DND-41 (cell line): ENCODE data around the gene TEAD1.

Experiments used
- ATAC-seq: fragments of 200-7000 bp; cut with Tn5 transposase; 3 replicates; pipeline ENCODE4 v1.9.1; 2021; ENCODE audit warnings: low read depth; ENCODE audit not compliant: insufficient read depth
- DNase-seq: peaks from one replicate; pipeline ENCODE4 v3.0.0-alpha.2; 2020
- H2AFZ ChIP-seq: 2 replicates; pipeline ENCODE4 v1.6.0; 2012; ENCODE audit warnings: low read depth, low read length
- H3K27ac ChIP-seq: 2 replicates; pipeline ENCODE4 v1.5.1; 2012; ENCODE audit warnings: low read length, inconsistent platforms
- H3K27me3 ChIP-seq: fragments of 200-600 bp; sonication (generic); 2 replicates; pipeline ENCODE4 v1.6.0; 2012; ENCODE audit warnings: low read length, mild to moderate bottlenecking, inconsistent platforms; ENCODE audit not compliant: insufficient read depth, poor library complexity
- H3K36me3 ChIP-seq: 2 replicates; pipeline ENCODE4 v1.5.1; 2012; ENCODE audit warnings: low read length, inconsistent platforms; ENCODE audit not compliant: insufficient read depth
- H3K4me1 ChIP-seq: 2 replicates; pipeline ENCODE4 v1.5.1; 2012; ENCODE audit warnings: mild to moderate bottlenecking, low read length; ENCODE audit not compliant: insufficient read depth
- H3K4me2 ChIP-seq: 2 replicates; pipeline ENCODE4 v1.6.0; 2012; ENCODE audit warnings: mild to moderate bottlenecking, moderate library complexity, low read length, inconsistent platforms; ENCODE audit not compliant: insufficient read depth
- H3K4me3 ChIP-seq, 2 experiments: fragments of 200-600 bp in 1 of 2; shearing (Covaris generic) in 1 of 2; 2 replicates each; pipeline ENCODE4 v1.5.1; 2012 to 2016; ENCODE audit warnings: inconsistent platforms in 2 of 2, low read length in 2 of 2, mild to moderate bottlenecking in 2 of 2, low read depth in 1 of 2, moderate library complexity in 1 of 2
- H3K79me2 ChIP-seq: 2 replicates; pipeline ENCODE4 v1.6.0; 2012; ENCODE audit warnings: low read length, inconsistent platforms; ENCODE audit not compliant: insufficient read depth
- H3K9ac ChIP-seq: 2 replicates; pipeline ENCODE4 v1.6.0; 2012; ENCODE audit warnings: low read depth, mild to moderate bottlenecking, inconsistent platforms, low read length, moderate library complexity
- H3K9me3 ChIP-seq: 2 replicates; pipeline ENCODE4 v1.5.1; 2012; ENCODE audit warnings: low read length, moderate library complexity, mild to moderate bottlenecking, inconsistent platforms; ENCODE audit not compliant: insufficient read depth, severe bottlenecking
- H4K20me1 ChIP-seq: 2 replicates; pipeline ENCODE4 v1.6.0; 2012; ENCODE audit warnings: low read length; ENCODE audit not compliant: insufficient read depth
- EZH2 ChIP-seq: IDR thresholded peaks from 3 replicates; pipeline ENCODE4 v1.6.1; 2012; ENCODE audit warnings: borderline replicate concordance, low read depth, mild to moderate bottlenecking, moderate library complexity, low read length, inconsistent platforms; ENCODE audit not compliant: severe bottlenecking
- TF ChIP-seq, protein P1 (sequence below): IDR thresholded peaks from 2 replicates; pipeline ENCODE4 v1.5.1; 2012; ENCODE audit warnings: borderline replicate concordance, low read length, moderate library complexity, mild to moderate bottlenecking; ENCODE audit not compliant: poor library complexity, severe bottlenecking; ENCODE audit errors: extremely low read depth

TEAD1 gene

DNA sequence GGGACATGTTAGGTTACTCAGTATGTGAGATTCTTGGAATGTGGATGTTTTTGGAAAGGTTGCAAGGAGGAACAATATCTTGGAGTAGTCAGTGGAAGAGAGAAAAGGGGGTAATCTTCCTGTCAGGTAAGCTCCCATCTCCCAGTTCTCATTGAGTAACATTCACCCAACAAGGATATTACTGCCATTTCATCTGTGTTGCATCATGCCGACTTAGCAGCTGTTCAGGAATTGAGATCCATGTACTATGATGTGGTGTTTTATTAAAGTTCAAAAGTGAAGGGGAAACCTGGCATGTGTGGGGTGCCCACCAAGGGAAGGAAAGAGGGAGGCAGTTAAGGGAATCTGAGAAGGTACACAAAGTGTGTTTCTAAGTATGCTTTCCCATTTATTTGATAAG, 276.4 kb downstream of the TEAD1 start:
- Histone ChIP-seq H4K20me1 (no peaks in the 10 kb centered on the region), H3K79me2 (no peaks in the 10 kb centered on the region), H3K4me2 (no peak overlapping the region), H3K27me3 (no peaks in the 10 kb centered on the region), H3K9me3 (peaks cover 10% of the 10 kb centered on the region), H3K36me3 (no peaks in the 10 kb centered on the region), H3K27ac (no peak overlapping the region), H3K4me1 (no peaks in the 10 kb centered on the region), H3K9ac (no peak overlapping the region), H3K4me3 (no peak overlapping the region), H2AFZ (no peak overlapping the region)
- no peak for ATAC-seq
- no peak for DNase-seq
- TF ChIP-seq EZH2: no peak
- TF ChIP-seq, protein P1, sequence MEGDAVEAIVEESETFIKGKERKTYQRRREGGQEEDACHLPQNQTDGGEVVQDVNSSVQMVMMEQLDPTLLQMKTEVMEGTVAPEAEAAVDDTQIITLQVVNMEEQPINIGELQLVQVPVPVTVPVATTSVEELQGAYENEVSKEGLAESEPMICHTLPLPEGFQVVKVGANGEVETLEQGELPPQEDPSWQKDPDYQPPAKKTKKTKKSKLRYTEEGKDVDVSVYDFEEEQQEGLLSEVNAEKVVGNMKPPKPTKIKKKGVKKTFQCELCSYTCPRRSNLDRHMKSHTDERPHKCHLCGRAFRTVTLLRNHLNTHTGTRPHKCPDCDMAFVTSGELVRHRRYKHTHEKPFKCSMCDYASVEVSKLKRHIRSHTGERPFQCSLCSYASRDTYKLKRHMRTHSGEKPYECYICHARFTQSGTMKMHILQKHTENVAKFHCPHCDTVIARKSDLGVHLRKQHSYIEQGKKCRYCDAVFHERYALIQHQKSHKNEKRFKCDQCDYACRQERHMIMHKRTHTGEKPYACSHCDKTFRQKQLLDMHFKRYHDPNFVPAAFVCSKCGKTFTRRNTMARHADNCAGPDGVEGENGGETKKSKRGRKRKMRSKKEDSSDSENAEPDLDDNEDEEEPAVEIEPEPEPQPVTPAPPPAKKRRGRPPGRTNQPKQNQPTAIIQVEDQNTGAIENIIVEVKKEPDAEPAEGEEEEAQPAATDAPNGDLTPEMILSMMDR: no peak

DNA sequence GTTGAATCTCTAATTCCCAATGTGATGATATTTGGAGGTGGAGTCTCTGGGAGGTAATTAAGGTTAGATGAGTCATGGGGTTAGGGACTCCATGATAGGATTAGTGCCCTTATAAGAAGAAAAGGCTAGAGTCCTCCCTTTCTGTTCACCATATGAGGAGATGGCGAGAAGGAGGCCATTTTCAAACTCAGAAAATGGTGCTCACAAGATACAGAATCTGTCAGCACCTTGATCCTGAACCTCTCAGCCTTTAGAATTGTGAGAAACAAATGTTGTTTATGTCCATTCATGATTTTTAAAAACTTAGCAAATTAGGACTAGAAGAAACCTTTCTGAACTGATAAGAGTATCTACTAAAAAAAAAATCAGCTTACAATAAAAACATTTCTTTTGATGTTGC, 277.2 kb downstream of the TEAD1 start:
- Histone ChIP-seq H3K27me3 (no peaks in the 10 kb centered on the region), H3K9me3 (peaks cover 10% of the 10 kb centered on the region), H3K4me2 (no peak overlapping the region), H3K36me3 (no peaks in the 10 kb centered on the region), H3K4me1 (no peaks in the 10 kb centered on the region), H3K9ac (no peak overlapping the region), H4K20me1 (no peaks in the 10 kb centered on the region), H3K4me3 (no peak overlapping the region), H2AFZ (no peak overlapping the region), H3K27ac (no peak overlapping the region), H3K79me2 (no peaks in the 10 kb centered on the region)
- ATAC-seq (no peak), DNase-seq (no peak)
- TF ChIP-seq, protein P1: no peak
- TF ChIP-seq EZH2: no peak

DNA sequence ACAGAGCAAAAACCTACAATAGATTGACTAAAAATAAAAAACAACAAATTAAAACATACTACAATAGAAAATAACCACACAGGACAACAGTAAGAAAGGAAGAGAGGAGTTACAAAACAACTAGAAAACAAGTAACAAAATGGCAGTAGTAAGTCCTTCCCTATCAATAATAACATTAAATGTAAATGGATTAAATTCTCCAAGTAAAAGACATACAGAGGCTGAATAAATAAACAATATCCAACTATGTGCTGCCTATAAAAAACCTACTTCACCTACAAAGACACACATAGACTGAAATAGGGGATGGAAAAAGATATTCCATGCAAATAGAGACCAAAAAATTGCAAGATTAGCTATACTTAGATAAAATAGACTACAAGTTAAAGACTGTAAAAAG, 277.9 kb downstream of the TEAD1 start:
- Histone ChIP-seq H3K9ac (no peak overlapping the region), H3K79me2 (no peaks in the 10 kb centered on the region), H3K27ac (no peak overlapping the region), H3K4me3 (no peak overlapping the region), H3K4me2 (no peak overlapping the region), H3K9me3 (peaks cover 10% of the 10 kb centered on the region), H3K27me3 (no peaks in the 10 kb centered on the region), H3K36me3 (no peaks in the 10 kb centered on the region), H2AFZ (no peak overlapping the region), H4K20me1 (no peaks in the 10 kb centered on the region), H3K4me1 (no peaks in the 10 kb centered on the region)
- TF ChIP-seq, protein P1: no peak
- TF ChIP-seq EZH2: no peak
- ATAC-seq: no peak
- DNase-seq: no peak

GRCh38 chr11:12958986-12959385, 284.8 kb downstream of the TEAD1 start:
- no peaks in the 10 kb centered on the region for H3K79me2 ChIP-seq
- no peaks in the 10 kb centered on the region for H3K9me3 ChIP-seq
- TF ChIP-seq EZH2: no peak
- TF ChIP-seq, protein P1: no peak
- no peak overlapping the region for H3K27ac ChIP-seq
- no peaks in the 10 kb centered on the region for H3K36me3 ChIP-seq
- H3K4me3 ChIP-seq: no peak overlapping the region
- no peak overlapping the region for H3K4me2 ChIP-seq
- no peaks in the 10 kb centered on the region for H3K27me3 ChIP-seq
- no peak overlapping the region for H2AFZ ChIP-seq
- DNase-seq (no peak), ATAC-seq (no peak)
- H3K4me1 ChIP-seq: no peaks in the 10 kb centered on the region
- no peak overlapping the region for H3K9ac ChIP-seq
- no peaks in the 10 kb centered on the region for H4K20me1 ChIP-seq
